Spleen (tissue), 11 donors: ENCODE results near the gene MYL9. TPM values are rescaled to one million over a fixed set of nuclear protein-coding genes. Genes with fewer than 3 reads are reported as not detected.

Experiments used
- DNase-seq: peaks from one replicate; pipeline ENCODE4 v3.0.0-alpha.2; 2020
- H3K27ac ChIP-seq, 8 donors: fragments of 200-600 bp; sonication (generic) in 7 of 8; 1 replicate in 4 of 8; 2 replicates in 4 of 8; pipeline versions ENCODE4 v1.5.0 to v1.8.0; 2016 to 2021; ENCODE audit warnings: inconsistent platforms in 4 of 8, mild to moderate bottlenecking in 4 of 8, moderate library complexity in 1 of 8
- H3K27me3 ChIP-seq, 7 donors: fragments of 200-600 bp; sonication (generic) in 6 of 7; replicated peaks in 1 of 7; 1 replicate in 4 of 7; 2 replicates in 3 of 7; pipeline versions ENCODE4 v1.5.0 to v1.8.0; 2016 to 2021; ENCODE audit warnings: inconsistent platforms in 3 of 7, mild to moderate bottlenecking in 1 of 7
- H3K36me3 ChIP-seq, 6 donors: fragments of 200-600 bp; sonication (generic) in 5 of 6; 1 replicate in 4 of 6; 2 replicates in 2 of 6; pipeline versions ENCODE4 v1.5.0 to v1.8.0; 2016 to 2021; ENCODE audit warnings: inconsistent platforms in 2 of 6
- H3K4me1 ChIP-seq, 6 donors: fragments of 200-600 bp; sonication (generic) in 5 of 6; 1 replicate in 3 of 6; 2 replicates in 3 of 6; pipeline versions ENCODE4 v1.5.0 to v1.8.0; 2016 to 2021; ENCODE audit warnings: inconsistent platforms in 3 of 6
- H3K4me3 ChIP-seq, 8 donors: fragments of 200-600 bp; sonication (generic) in 7 of 8; 1 replicate in 4 of 8; 2 replicates in 4 of 8; pipeline versions ENCODE4 v1.5.0 to v1.8.0; 2016 to 2021; ENCODE audit warnings: inconsistent platforms in 4 of 8, mild to moderate bottlenecking in 4 of 8, moderate library complexity in 2 of 8
- H3K9me3 ChIP-seq, 8 donors: fragments of 200-600 bp; sonication (generic) in 7 of 8; 1 replicate in 4 of 8; 2 replicates in 4 of 8; pipeline versions ENCODE4 v1.5.0 to v1.8.0; 2016 to 2021; ENCODE audit warnings: inconsistent platforms in 4 of 8
- POLR2A ChIP-seq, 3 donors: fragments of 450-650 bp; IDR thresholded peaks; one replicate each; pipeline ENCODE4 v1.5.1; 2017; ENCODE audit warnings: antibody characterized with exemption in 3 of 3, mild to moderate bottlenecking in 1 of 3
- POLR2AphosphoS5 ChIP-seq, 3 donors: sonication (generic); formaldehyde crosslinking; IDR thresholded peaks; one replicate each; pipeline ENCODE4 v1.5.1; 2017; ENCODE audit warnings: antibody characterized with exemption in 3 of 3
- WGBS, 5 donors: extraction: QIAGEN DNeasy Blood & Tissue Kit in 3 of 5; methylation state at CpG; one replicate each; pipeline versions ENCODE4 v1.1.5 to v1.1.7; 2013 to 2018; 5-methylcytosine and 5-hydroxymethylcytosine counted together
- intact Hi-C: fragments of 100-400 bp; cut with DNase I; formaldehyde crosslinking; loops from one replicate; pipeline ENCODE4 v1.15.0; 2023; ENCODE audit warnings: low total_unique reads
- polyA plus RNA-seq, 3 donors: library from polyadenylated mRNA; stranded (reverse); fragments of 200-250 nt; gene quantifications; one replicate each; pipeline ENCODE4 v1.2.1, GENCODE V29; 2013
- total RNA-seq, 7 donors: library from RNA; depleted of rRNA in 3 of 7; stranded (reverse); fragments of >200 nt in 3 of 7; fragmentation: NEBNext Ultra II Directional in 4 of 7; extraction: Animal tissue kit (Norgen Biotek cat#: 25700) in 4 of 7; gene quantifications; one replicate each; pipeline versions ENCODE4 v1.1.0 to v1.2.1, GENCODE V29; 2016 to 2021
- TF ChIP-seq, protein P1 (sequence below), 11 experiments: fragments of 200-600 bp in 7 of 11; fragments of 450-650 bp in 4 of 11; sonication (generic) in 4 of 11; IDR thresholded peaks in 8 of 11; conservative IDR thresholded peaks in 3 of 11; 1 replicate in 7 of 11; 2 replicates in 4 of 11; pipeline versions ENCODE4 v1.4.0 to v1.8.0; 2016 to 2021; ENCODE audit warnings: antibody characterized with exemption in 11 of 11, inconsistent platforms in 4 of 11, mild to moderate bottlenecking in 1 of 11
- donor health status: healthy with polysubstance abuse.
- donor health status: DM: no; HTN: no; CAD: no; lungs with moderate emphysema.
- donor health status: DM: no; HTN: no; CAD: no.
- donor health status: Bipolar disorder and iron deficiency.
- donor health status: healthy.
- donor health status: DM: no; HTN: no; CAD: no.
- donor health status: DM: yes; HTN: yes; CAD: no.

Gene MYL9
- total and polyA plus RNA-seq, 10 donors, result 30.4 to 369 (median 83.2) TPM

DNA sequence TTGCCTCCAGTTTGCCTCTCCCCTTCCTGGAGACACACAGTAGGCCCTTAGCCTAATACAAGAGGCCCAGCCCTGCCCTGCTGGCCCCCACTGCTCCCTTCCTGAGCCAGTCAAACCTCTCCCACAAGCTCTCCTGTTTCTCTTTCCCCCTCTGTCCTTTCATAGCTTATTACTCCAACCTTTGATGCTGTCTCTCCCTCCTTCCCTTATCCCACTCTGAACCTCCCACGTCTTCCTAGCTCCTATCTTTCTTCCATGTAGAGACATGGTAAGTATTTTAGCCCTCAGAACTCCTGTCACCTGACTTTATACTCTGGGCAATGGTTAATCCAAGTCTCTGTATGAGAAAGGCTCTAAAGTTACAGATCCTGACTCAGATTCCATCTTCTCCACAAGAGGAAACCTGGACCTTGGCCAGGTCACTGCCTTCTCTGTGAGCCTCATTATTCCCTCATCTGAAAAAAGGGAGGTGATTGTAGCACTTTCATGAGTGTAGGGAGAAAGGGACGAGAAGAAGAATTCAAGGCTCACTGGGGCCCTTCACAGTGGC is 38.8 kb downstream of the MYL9 start:
- DNase-seq, result no peak
- TF ChIP-seq POLR2AphosphoS5 (IDR thresholded peaks at IDR 0.05) (no peak), POLR2A (IDR thresholded peaks at IDR 0.05) (no peak)
- TF ChIP-seq, protein P1, sequence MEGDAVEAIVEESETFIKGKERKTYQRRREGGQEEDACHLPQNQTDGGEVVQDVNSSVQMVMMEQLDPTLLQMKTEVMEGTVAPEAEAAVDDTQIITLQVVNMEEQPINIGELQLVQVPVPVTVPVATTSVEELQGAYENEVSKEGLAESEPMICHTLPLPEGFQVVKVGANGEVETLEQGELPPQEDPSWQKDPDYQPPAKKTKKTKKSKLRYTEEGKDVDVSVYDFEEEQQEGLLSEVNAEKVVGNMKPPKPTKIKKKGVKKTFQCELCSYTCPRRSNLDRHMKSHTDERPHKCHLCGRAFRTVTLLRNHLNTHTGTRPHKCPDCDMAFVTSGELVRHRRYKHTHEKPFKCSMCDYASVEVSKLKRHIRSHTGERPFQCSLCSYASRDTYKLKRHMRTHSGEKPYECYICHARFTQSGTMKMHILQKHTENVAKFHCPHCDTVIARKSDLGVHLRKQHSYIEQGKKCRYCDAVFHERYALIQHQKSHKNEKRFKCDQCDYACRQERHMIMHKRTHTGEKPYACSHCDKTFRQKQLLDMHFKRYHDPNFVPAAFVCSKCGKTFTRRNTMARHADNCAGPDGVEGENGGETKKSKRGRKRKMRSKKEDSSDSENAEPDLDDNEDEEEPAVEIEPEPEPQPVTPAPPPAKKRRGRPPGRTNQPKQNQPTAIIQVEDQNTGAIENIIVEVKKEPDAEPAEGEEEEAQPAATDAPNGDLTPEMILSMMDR (IDR thresholded peaks at IDR 0.05 in 8 of 11, conservative IDR thresholded peaks at IDR 0.05 in 3 of 11), result no peak
- H3K4me3 ChIP-seq, result no peak overlapping the region
- H3K4me1 ChIP-seq, result peaks cover 7 to 32% (median 16%) of the 10 kb centered on the region in 6 donors
- H3K27me3 ChIP-seq, result no peaks in the 10 kb centered on the region
- 84 to 98% (median 91%) methylated on average over 2 of the region's 2 CpGs for WGBS, 5 donors
- no peaks in the 10 kb centered on the region for H3K9me3 ChIP-seq
- intact Hi-C loops, result no loop called here
- H3K36me3 ChIP-seq, result peaks cover 4 to 77% (median 45%) of the 10 kb centered on the region in 6 donors
- H3K27ac ChIP-seq, result no peak overlapping the region

DNA sequence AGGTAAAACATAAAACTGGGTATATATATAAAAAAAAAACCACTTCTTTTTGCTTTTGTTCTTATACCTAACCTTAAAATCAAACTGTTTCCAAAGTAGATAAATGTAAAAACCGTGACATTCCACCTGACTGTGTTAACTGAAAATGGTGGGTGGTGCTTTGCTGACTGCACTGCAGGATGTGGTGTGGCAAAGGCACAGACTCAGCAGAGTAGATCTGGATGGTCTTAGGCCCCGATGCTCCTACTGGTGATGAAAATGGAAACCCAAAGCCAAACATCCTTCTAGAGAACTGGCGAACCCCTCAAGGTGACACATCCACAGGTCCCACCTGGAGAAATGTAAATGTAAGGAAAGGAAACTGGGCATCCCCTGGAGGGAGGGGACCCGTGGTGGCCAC is 41.0 kb downstream of the MYL9 start:
- H3K4me1 ChIP-seq, result peaks cover 0 to 20% (median 0%) of the 10 kb centered on the region in 6 donors
- no peak overlapping the region for H3K4me3 ChIP-seq
- TF ChIP-seq POLR2A (IDR thresholded peaks at IDR 0.05), result no peak
- TF ChIP-seq POLR2AphosphoS5 (IDR thresholded peaks at IDR 0.05), result no peak
- TF ChIP-seq, protein P1 (IDR thresholded peaks at IDR 0.05 in 8 of 11, conservative IDR thresholded peaks at IDR 0.05 in 3 of 11), result no peak
- intact Hi-C loops, result no loop called here
- no peaks in the 10 kb centered on the region for H3K9me3 ChIP-seq
- H3K36me3 ChIP-seq, result peaks cover 4 to 94% (median 48%) of the 10 kb centered on the region in 6 donors
- no peaks in the 10 kb centered on the region for H3K27me3 ChIP-seq
- DNase-seq, result no peak
- H3K27ac ChIP-seq, result peak overlapping the region in 1 of 8 donors; percentile 8
- 70 to 79% (median 78%) methylated on average over 4 of the region's 4 CpGs for WGBS, 5 donors

DNA sequence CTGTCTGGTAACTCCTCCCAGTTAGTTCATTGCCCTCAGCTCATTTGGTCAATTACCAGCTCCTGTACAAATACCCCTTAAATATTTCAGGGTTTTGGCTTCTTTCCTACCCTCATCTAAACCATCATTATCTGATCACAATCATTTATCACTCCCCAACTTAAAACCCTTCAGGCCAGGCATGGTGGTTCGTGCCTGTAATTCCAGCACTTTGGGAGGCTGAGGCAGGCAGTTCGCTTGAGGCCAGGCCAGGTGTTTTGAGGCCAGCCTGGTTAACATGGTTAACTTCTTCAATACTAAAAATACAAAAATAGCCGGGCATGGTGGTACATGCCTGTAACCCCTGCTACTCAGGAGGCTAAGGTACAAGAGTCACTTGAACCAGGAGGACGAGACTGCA is 41.5 kb downstream of the MYL9 start:
- TF ChIP-seq POLR2A (IDR thresholded peaks at IDR 0.05) (no peak), POLR2AphosphoS5 (IDR thresholded peaks at IDR 0.05) (no peak)
- TF ChIP-seq, protein P1 (IDR thresholded peaks at IDR 0.05 in 8 of 11, conservative IDR thresholded peaks at IDR 0.05 in 3 of 11), result no peak
- peak overlapping the region in 1 of 8 donors; percentile 8 for H3K27ac ChIP-seq
- DNase-seq, result no peak
- H3K4me1 ChIP-seq, result peaks cover 0 to 20% (median 0%) of the 10 kb centered on the region in 6 donors
- intact Hi-C loops, result no loop called here
- H3K36me3 ChIP-seq, result peaks cover 4 to 92% (median 48%) of the 10 kb centered on the region in 6 donors
- H3K4me3 ChIP-seq, result no peak overlapping the region
- WGBS, 5 donors, result 90 to 97% (median 94%) methylated on average over 4 of the region's 4 CpGs
- H3K9me3 ChIP-seq, result no peaks in the 10 kb centered on the region
- no peaks in the 10 kb centered on the region for H3K27me3 ChIP-seq

DNA sequence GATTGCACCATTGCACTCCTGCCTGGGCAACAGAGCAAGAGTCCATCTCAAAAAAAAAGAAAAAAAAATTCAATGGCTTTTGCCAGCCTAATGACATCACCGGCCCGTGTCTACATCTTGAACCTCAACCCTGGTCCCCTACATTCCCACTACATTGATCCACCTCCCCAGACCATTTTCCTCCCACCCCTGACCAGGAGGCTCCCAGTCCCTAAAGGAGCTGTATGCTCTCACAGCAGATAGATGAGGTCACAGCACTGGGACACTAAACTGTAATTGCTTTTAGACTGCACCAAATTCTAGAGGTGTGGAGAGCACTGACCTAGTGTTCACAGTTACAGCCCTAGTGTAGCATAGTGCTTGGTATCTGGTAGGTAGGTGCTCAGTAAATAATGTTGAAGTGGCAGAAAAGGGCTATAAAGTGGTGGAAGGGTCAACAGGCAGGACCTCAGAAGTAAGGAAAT is 42.7 kb downstream of the MYL9 start:
- WGBS, 5 donors, result 85 to 98% (median 97%) methylated on average over 2 of the region's 2 CpGs
- intact Hi-C loops, result no loop called here

More for the DNA sequence above, 42.7 kb downstream of the MYL9 start:
- Histone ChIP-seq H3K9me3 (no peaks in the 10 kb centered on the region), H3K4me1 (peaks cover 0 to 25% (median 0%) of the 10 kb centered on the region in 6 donors), H3K27ac (no peak overlapping the region), H3K4me3 (no peak overlapping the region), H3K36me3 (peaks cover 4 to 93% (median 43%) of the 10 kb centered on the region in 6 donors), H3K27me3 (no peaks in the 10 kb centered on the region)
- no peak for DNase-seq
- TF ChIP-seq POLR2A (IDR thresholded peaks at IDR 0.05), result no peak
- TF ChIP-seq, protein P1 (IDR thresholded peaks at IDR 0.05 in 8 of 11, conservative IDR thresholded peaks at IDR 0.05 in 3 of 11), result no peak
- TF ChIP-seq POLR2AphosphoS5 (IDR thresholded peaks at IDR 0.05), result no peak
